ENCODE measurements around the gene BTBD16.

The BTBD16 gene

GRCh38 chr10:122248356-122249302 lies 22.5 kb upstream of the BTBD16 start:
- DNase-seq: no peak

- DNase-seq: no peak
Measured at GRCh38 chr10:122249303-122249850, 21.7 kb upstream of the BTBD16 start.

GRCh38 chr10:122249991-122250750 lies 20.9 kb upstream of the BTBD16 start:
- no peak for DNase-seq

- no peak for DNase-seq
Measured at GRCh38 chr10:122251459-122252255, 19.4 kb upstream of the BTBD16 start.

GRCh38 chr10:122252805-122253204 lies 18.3 kb upstream of the BTBD16 start:
- no peak for DNase-seq

GRCh38 chr10:122253605-122254004 lies 17.5 kb upstream of the BTBD16 start:
- no peak for DNase-seq

- no peak for DNase-seq
Measured at GRCh38 chr10:122254831-122255230, 16.3 kb upstream of the BTBD16 start.

- no peak for DNase-seq
Measured at GRCh38 chr10:122255509-122256301, 15.4 kb upstream of the BTBD16 start.

GRCh38 chr10:122257041-122257440 lies 14.1 kb upstream of the BTBD16 start:
- no peak for DNase-seq

- DNase-seq: no peak
Measured at GRCh38 chr10:122258136-122259074, 12.7 kb upstream of the BTBD16 start.

- no peak for DNase-seq
Measured at GRCh38 chr10:122259075-122259466, 12.0 kb upstream of the BTBD16 start.

- DNase-seq: no peak
Measured at GRCh38 chr10:122261584-122261983, 9.5 kb upstream of the BTBD16 start.

- no peak for DNase-seq
Measured at GRCh38 chr10:122263971-122264370, 7.1 kb upstream of the BTBD16 start.

- DNase-seq: no peak
Measured at GRCh38 chr10:122264436-122264835, 6.7 kb upstream of the BTBD16 start.

- DNase-seq: no peak
Measured at GRCh38 chr10:122264931-122265330, 6.2 kb upstream of the BTBD16 start.

- DNase-seq: no peak
Measured at GRCh38 chr10:122265896-122266295, 5.2 kb upstream of the BTBD16 start.

GRCh38 chr10:122267849-122268737 lies 3.0 kb upstream of the BTBD16 start:
- peak; percentile 26 for DNase-seq

GRCh38 chr10:122269059-122269687 lies 1.9 kb upstream of the BTBD16 start:
- DNase-seq: no peak

GRCh38 chr10:122273966-122274545 lies 3.0 kb downstream of the BTBD16 start:
- DNase-seq: no peak

Measured in activated effector memory CD4-positive, alpha-beta T cell treated with Interleukin-2 at 50 U/mL for 16 hours (primary cell).